ENCODE results near the gene GET4.

- TF ChIP-seq CTCF (CRISPR knock-in tag; IDR thresholded peaks at IDR 0.05) (no peak), DNMT1 (CRISPR knock-in tag; IDR thresholded peaks at IDR 0.05) (no peak), ATF3 (CRISPR knock-in tag; IDR thresholded peaks at IDR 0.05) (no peak), SP1 (IDR thresholded peaks at IDR 0.05) (no peak), SP1 (CRISPR knock-in tag; IDR thresholded peaks at IDR 0.05) (no peak), TCF7L2 (IDR thresholded peaks at IDR 0.05; ENCODE audit: low read depth, low read length) (no peak), FOXM1 (CRISPR knock-in tag; IDR thresholded peaks at IDR 0.05) (no peak)
Observed at GRCh38 chr7:892648-893593, 16.6 kb downstream of the GET4 start.

Data from HepG2 (cell line).